K562 (cell line): ENCODE data around the gene IPCEF1. TPM values are rescaled to one million over a fixed set of nuclear protein-coding genes. Genes with fewer than 3 reads are reported as not detected.

ENCODE experiments used
- ATAC-seq: fragments of 200-7000 bp; cut with Tn5 transposase; 3 replicates; pipeline ENCODE4 v1.9.1; 2020; ENCODE audit warnings: moderate library complexity
- BruUV-seq: library from RNA; stranded (reverse); fragments of 400-500 nt; replicated peaks from 2 replicates; lab custom pipeline; 2021; lab: Mats Ljungman, UMichigan
- CTCF ChIA-PET: fragments of 300-600 bp; formaldehyde crosslinking; extraction: SDS; loops from one replicate; lab custom pipeline; 2021; ENCODE audit warnings: low intra/inter-chr PET ratio; lab: Yijun Ruan, JAX
- POLR2A ChIA-PET: fragments of 300-600, 350-650 bp; sonication (Branson Sonifier 250); formaldehyde crosslinking; extraction: SDS; loops from one replicate; lab custom pipeline; 2021; ENCODE audit warnings: antibody characterized with exemption, inconsistent platforms; lab: Yijun Ruan, JAX
- DNase-seq, 4 experiments: peaks; one replicate each; pipeline versions ENCODE4 v3.0.0 to v3.0.0-alpha.2; 2011 to 2018; ENCODE audit warnings: low spot score in 3 of 4, mixed read lengths in 3 of 4; ENCODE audit errors: extremely low read depth in 1 of 4
- FAIRE-seq: peaks from 2 replicates; lab custom pipeline; 2011; peaks lifted over from hg19 to GRCh38; lab: Jason Lieb, UNC
- H2AFZ ChIP-seq: 2 replicates; pipeline ENCODE4 v1.6.0; 2011; ENCODE audit warnings: low read depth, low read length, control low read depth, inconsistent platforms
- H3K27ac ChIP-seq: fragments of 200-600 bp; 3 replicates; pipeline ENCODE4 v1.8.0; 2011; ENCODE audit warnings: low read depth, mild to moderate bottlenecking, control low read depth, inconsistent platforms, low read length, moderate library complexity, mixed read lengths; ENCODE audit errors: extremely low read depth
- H3K27me3 ChIP-seq, 2 experiments: fragments of 300-600 bp in 1 of 2; 2 replicates in 1 of 2; 3 replicates in 1 of 2; pipeline versions ENCODE4 v1.6.0 to v1.8.0; 2011; ENCODE audit warnings: inconsistent platforms in 2 of 2, low read length in 2 of 2, mild to moderate bottlenecking in 1 of 2, mixed read lengths in 1 of 2, moderate library complexity in 1 of 2; ENCODE audit not compliant: control insufficient read depth in 2 of 2, insufficient read depth in 2 of 2
- H3K36me3 ChIP-seq: fragments of 300-600 bp; 3 replicates; pipeline ENCODE4 v1.8.0; 2011; ENCODE audit warnings: mild to moderate bottlenecking, low read length, inconsistent platforms; ENCODE audit not compliant: control insufficient read depth, insufficient read depth
- H3K4me1 ChIP-seq, 2 experiments: fragments of 200-600 bp in 1 of 2; replicated peaks in 1 of 2; 2 replicates in 1 of 2; 3 replicates in 1 of 2; pipeline versions ENCODE4 v1.5.1 to v1.8.0; 2011; ENCODE audit warnings: inconsistent platforms in 2 of 2, low read length in 2 of 2, mild to moderate bottlenecking in 1 of 2, mixed read lengths in 1 of 2, moderate library complexity in 1 of 2; ENCODE audit not compliant: control insufficient read depth in 2 of 2, insufficient read depth in 2 of 2
- H3K4me2 ChIP-seq: 2 replicates; pipeline ENCODE4 v1.6.1; 2011; ENCODE audit warnings: low read length, control low read depth, inconsistent platforms, mixed read lengths; ENCODE audit not compliant: insufficient read depth
- H3K4me3 ChIP-seq: fragments of 200-600 bp; sonication (generic), shearing (Covaris generic); 2 replicates; pipeline ENCODE4 v1.5.1; 2016; ENCODE audit warnings: control low read depth, inconsistent platforms
- H3K79me2 ChIP-seq: fragments of 200-600 bp; 3 replicates; pipeline ENCODE4 v1.8.0; 2011; ENCODE audit warnings: low read length, inconsistent platforms; ENCODE audit not compliant: control insufficient read depth, insufficient read depth
- H3K9ac ChIP-seq, 2 experiments: 2 replicates each; pipeline versions ENCODE4 v1.6.0 to v1.6.1; 2011; ENCODE audit warnings: low read depth in 2 of 2, low read length in 2 of 2, control low read depth in 1 of 2, inconsistent platforms in 1 of 2, mild to moderate bottlenecking in 1 of 2, mixed read lengths in 1 of 2; ENCODE audit not compliant: insufficient read depth in 1 of 2
- H3K9me1 ChIP-seq: one replicate; pipeline ENCODE4 v1.6.0; 2011; ENCODE audit warnings: inconsistent platforms, mild to moderate bottlenecking, low read length, moderate library complexity; ENCODE audit not compliant: control insufficient read depth, insufficient read depth
- H3K9me3 ChIP-seq: replicated peaks from 2 replicates; pipeline ENCODE4 v1.5.1; 2011; ENCODE audit warnings: low read depth, low read length, inconsistent platforms; ENCODE audit not compliant: control insufficient read depth, insufficient read depth
- H4K20me1 ChIP-seq: replicated peaks from 2 replicates; pipeline ENCODE4 v1.6.1; 2011; ENCODE audit warnings: low read length, inconsistent platforms, mixed read lengths; ENCODE audit not compliant: control insufficient read depth, insufficient read depth
- CBX1 ChIP-seq: sonication (generic); IDR thresholded peaks from 2 replicates; pipeline ENCODE4 v1.6.1; 2016; ENCODE audit warnings: antibody characterized with exemption, low read depth, mild to moderate bottlenecking
- CSDE1 ChIP-seq, 2 experiments: fragments of 450-650 bp; IDR thresholded peaks; 2 replicates each; pipeline ENCODE4 v1.6.1; 2016; ENCODE audit warnings: mild to moderate bottlenecking in 1 of 2
- DNMT1 ChIP-seq: fragments of 450-650 bp; IDR thresholded peaks from 2 replicates; pipeline ENCODE4 v1.6.1; 2016; ENCODE audit warnings: antibody characterized with exemption, mild to moderate bottlenecking
- ETV1 ChIP-seq: fragments of 450-650 bp; conservative IDR thresholded peaks from 2 replicates; pipeline ENCODE4 v1.6.1; 2016; ENCODE audit warnings: missing genetic modification characterization, control low read depth, low read depth, missing compliant biosample characterization
- HMG20A ChIP-seq: fragments of 450-650 bp; formaldehyde crosslinking; conservative IDR thresholded peaks from 2 replicates; pipeline ENCODE4 v1.4.0; 2020; ENCODE audit warnings: mild to moderate bottlenecking, mixed read lengths
- JUNB ChIP-seq: fragments of 450-650 bp; formaldehyde crosslinking; conservative IDR thresholded peaks from 2 replicates; pipeline ENCODE4 v1.4.0; 2020; ENCODE audit warnings: mild to moderate bottlenecking
- L3MBTL2 ChIP-seq: fragments of 450-650 bp; IDR thresholded peaks from 2 replicates; pipeline ENCODE4 v1.6.1; 2016; ENCODE audit warnings: mild to moderate bottlenecking, moderate library complexity
- PBX2 ChIP-seq, 2 experiments: IDR thresholded peaks in 1 of 2; conservative IDR thresholded peaks in 1 of 2; 2 replicates each; pipeline ENCODE4 v1.6.1; 2016; ENCODE audit warnings: low read depth in 2 of 2, mild to moderate bottlenecking in 1 of 2, missing compliant biosample characterization in 1 of 2, missing genetic modification characterization in 1 of 2, moderate library complexity in 1 of 2
- RBFOX2 ChIP-seq: fragments of 200-400 bp; formaldehyde crosslinking; IDR thresholded peaks from 2 replicates; pipeline ENCODE4 v1.6.1; 2017; ENCODE audit warnings: low read depth, mild to moderate bottlenecking, low read length, moderate library complexity
- SIN3A ChIP-seq, 2 experiments: fragments of 150-350 bp in 1 of 2; IDR thresholded peaks; 2 replicates each; pipeline ENCODE4 v1.6.1; 2011 to 2016; ENCODE audit warnings: borderline replicate concordance in 2 of 2, low read depth in 2 of 2, low read length in 2 of 2, mild to moderate bottlenecking in 2 of 2, moderate library complexity in 2 of 2; ENCODE audit not compliant: control insufficient read depth in 1 of 2
- ZBTB43 ChIP-seq: sonication (generic); formaldehyde crosslinking; IDR thresholded peaks from 2 replicates; pipeline ENCODE4 v1.8.0; 2023; ENCODE audit warnings: mild to moderate bottlenecking, missing genetic modification reagents
- ZC3H11A ChIP-seq: IDR thresholded peaks from 2 replicates; pipeline ENCODE4 v1.6.1; 2012; ENCODE audit warnings: low read depth, low read length, improper control_type of control experiment
- ZNF124 ChIP-seq: sonication (generic); formaldehyde crosslinking; IDR thresholded peaks from 2 replicates; pipeline ENCODE4 v1.8.1; 2022; ENCODE audit warnings: missing genetic modification reagents
- ZNF239 ChIP-seq: fragments of 250-450 bp; sonication (Bioruptor Pico); IDR thresholded peaks from 2 replicates; pipeline ENCODE4 v1.4.0; 2020; ENCODE audit warnings: mild to moderate bottlenecking
- WGBS: fragments of 100-300 bp; shearing (Covaris generic); methylation state at CpG from one replicate; pipeline ENCODE4 v1.1.6; 2016; ENCODE audit warnings: low coverage, mixed read lengths; ENCODE audit not compliant: insufficient coverage; ENCODE audit errors: missing lambda C conversion rate; 5-methylcytosine and 5-hydroxymethylcytosine counted together
- in situ Hi-C: fragments of 300-500 bp; cut with MboI; formaldehyde crosslinking; loops from 4 replicates; pipeline ENCODE4 v1.15.0; 2018; ENCODE audit warnings: inconsistent platforms, mixed read lengths
- intact Hi-C: fragments of 100-400 bp; cut with micrococcal nuclease; formaldehyde crosslinking; loops from 2 replicates; pipeline ENCODE4 v1.14.2; 2022
- polyA plus RNA-seq, 8 experiments: library from polyadenylated mRNA; depleted of rRNA in 4 of 8; stranded (reverse) in 5 of 8; unstranded in 3 of 8; fragments of >200 nt; fragmentation: Nextera tagmentation in 2 of 8; fragmentation: Illumina TruSeq in 1 of 8; extraction: Ambion mirVana in 2 of 8; extraction: Trizol in 1 of 8; gene quantifications; 2 replicates each; pipeline versions ENCODE4 v1.2.1 to v1.2.3, GENCODE V29; 2011 to 2014; ENCODE audit warnings: inconsistent platforms in 1 of 8, missing spikeins in 1 of 8
- total RNA-seq, 7 experiments: library from RNA; depleted of rRNA in 6 of 7; stranded (reverse); fragments of >200 nt in 6 of 7; fragmentation: Illumina TruSeq in 2 of 7; extraction: Trizol in 2 of 7; gene quantifications; 2 replicates each; pipeline versions ENCODE4 v1.2.1 to v1.2.3, GENCODE V29; 2011 to 2021; ENCODE audit warnings: low replicate concordance in 1 of 7

The IPCEF1 gene
- total and polyA plus RNA-seq, 9 of the 15 experiments (the other 6 are each of a cell fraction or from before 2014, with no cell fraction given): 0.14 to 0.18 TPM; not detected in 7

GRCh38 chr6:154219250-154219649 is 137.4 kb downstream of the IPCEF1 start (continued):
- no peak for TF ChIP-seq CBX1
- no peak for TF ChIP-seq ETV1

- no TSS peak for BruUV-seq
Measured at GRCh38 chr6:154218787-154219186, 137.8 kb downstream of the IPCEF1 start.

More at GRCh38 chr6:154218787-154219186, 137.8 kb downstream of the IPCEF1 start:
- Histone ChIP-seq H2AFZ (no peak overlapping the region), H3K9ac (no peak overlapping the region), H4K20me1 (no peaks in the 10 kb centered on the region), H3K79me2 (no peaks in the 10 kb centered on the region), H3K27me3 (peaks cover 0 to 5% of the 10 kb centered on the region in 2 experiments; a peak in 2 of 5 replicates), H3K36me3 (no peaks in the 10 kb centered on the region), H3K9me1 (no peaks in the 10 kb centered on the region), H3K4me2 (no peak overlapping the region), H3K4me3 (no peak overlapping the region), H3K9me3 (no peaks in the 10 kb centered on the region), H3K27ac (no peak overlapping the region), H3K4me1 (no peaks in the 10 kb centered on the region)
- no peak for DNase-seq
- POLR2A ChIA-PET: no interaction called here
- no peak for ATAC-seq
- intact Hi-C loops (no loop called here), in situ Hi-C loops (no loop called here)
- TF ChIP-seq CSDE1 (IDR thresholded peaks at IDR 0.05) (no peak), ZNF124 (no peak), ZBTB43 (CRISPR knock-in tag) (no peak), SIN3A (IDR thresholded peaks at IDR 0.05; ENCODE audit: borderline replicate concordance in 2 of 2, control insufficient read depth in 1 of 2, low read depth in 2 of 2, low read length in 2 of 2) (no peak), PBX2 (CRISPR knock-in tag; IDR thresholded peaks at IDR 0.05; ENCODE audit: low read depth) (no peak), PBX2 (tag; conservative IDR thresholded peaks at IDR 0.05; ENCODE audit: low read depth) (no peak), HMG20A (CRISPR knock-in tag) (no peak), RBFOX2 (no peak), JUNB (CRISPR knock-in tag) (no peak), ZNF239 (CRISPR knock-in tag) (no peak), DNMT1 (no peak), L3MBTL2 (no peak), ZC3H11A (no peak)
- CTCF ChIA-PET: no interaction called here
- no peak for FAIRE-seq
- WGBS: 2% methylated on average over 6 of the region's 6 CpGs
